Measurements from ENCODE around the gene OTOG.

Gene OTOG

DNA sequence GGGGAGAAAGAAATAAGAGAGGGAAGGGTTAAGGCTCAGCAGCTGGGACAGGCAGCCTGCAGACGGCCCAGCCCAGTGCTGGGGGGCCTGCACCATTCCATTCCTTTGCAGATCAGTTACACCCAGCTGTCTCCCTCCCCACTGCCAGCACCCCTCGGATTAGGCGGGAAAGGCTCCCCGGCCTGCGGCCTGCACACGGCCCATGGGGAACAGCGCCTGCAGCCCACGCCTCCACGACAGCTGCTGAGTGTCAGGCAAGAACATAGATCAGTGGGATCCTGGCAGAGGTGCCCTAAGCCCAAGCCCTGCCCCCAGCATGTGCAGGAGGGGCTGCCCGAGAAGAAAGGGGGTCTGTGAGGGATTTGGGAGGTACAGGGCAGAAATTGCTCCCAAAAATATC, 106.6 kb downstream of the OTOG start:
- no peak for DNase-seq

DNA sequence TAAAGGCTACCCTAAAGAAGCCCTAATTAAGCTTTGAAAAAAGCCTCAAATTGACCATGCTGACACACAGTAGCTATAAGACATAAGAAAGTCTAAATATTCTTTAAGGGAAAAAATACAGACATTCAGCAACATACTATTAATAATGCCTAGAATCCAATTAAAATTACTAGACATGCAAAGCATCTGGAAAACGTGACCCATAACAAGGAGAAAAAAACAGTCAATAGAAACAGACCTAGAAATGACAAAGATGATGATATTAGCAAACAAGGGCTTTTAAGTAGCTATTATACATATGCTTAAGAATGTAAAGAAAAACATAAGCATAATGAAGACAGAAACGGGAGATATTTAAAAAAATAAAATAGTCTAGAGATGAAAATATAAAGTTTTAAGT, 108.6 kb downstream of the OTOG start:
- DNase-seq = no peak

DNA sequence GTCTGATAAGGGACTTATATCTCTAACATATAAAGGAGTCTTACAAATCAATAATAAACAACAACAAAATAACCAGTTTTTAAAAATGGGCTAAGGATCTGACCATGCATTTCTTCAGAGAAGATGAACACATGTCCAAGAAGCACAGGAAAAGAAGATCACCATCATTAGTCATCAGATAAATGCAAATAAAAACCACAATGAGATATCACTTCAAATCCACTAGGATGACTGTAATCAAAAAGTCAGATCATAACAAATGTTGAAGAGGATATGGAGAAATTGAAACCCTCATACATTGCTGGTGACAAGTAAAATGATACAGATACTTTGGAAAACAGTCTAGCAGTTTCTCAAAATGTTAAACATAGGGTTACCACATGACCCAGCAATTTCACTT, 111.2 kb downstream of the OTOG start:
- DNase-seq = no peak

DNA sequence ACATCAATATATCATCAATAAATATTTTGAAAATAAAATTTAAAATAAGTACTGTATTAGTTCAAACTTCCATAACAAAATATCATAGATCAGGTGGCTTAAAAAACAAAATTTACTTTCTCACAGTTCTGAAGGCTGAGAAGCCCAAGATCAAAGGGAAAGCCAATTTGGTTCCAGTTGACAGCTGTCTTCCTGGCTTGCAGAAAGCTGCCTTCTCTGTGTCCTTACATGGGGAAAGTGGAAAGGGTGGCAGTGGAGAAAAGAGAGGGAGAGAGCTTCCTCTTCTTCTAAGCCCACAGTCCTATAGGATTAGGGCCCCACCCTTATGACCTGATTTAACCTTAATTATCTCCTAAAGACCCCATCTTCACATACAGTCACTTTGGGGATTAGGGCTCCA, 121.1 kb downstream of the OTOG start:
- DNase-seq = no peak

DNA sequence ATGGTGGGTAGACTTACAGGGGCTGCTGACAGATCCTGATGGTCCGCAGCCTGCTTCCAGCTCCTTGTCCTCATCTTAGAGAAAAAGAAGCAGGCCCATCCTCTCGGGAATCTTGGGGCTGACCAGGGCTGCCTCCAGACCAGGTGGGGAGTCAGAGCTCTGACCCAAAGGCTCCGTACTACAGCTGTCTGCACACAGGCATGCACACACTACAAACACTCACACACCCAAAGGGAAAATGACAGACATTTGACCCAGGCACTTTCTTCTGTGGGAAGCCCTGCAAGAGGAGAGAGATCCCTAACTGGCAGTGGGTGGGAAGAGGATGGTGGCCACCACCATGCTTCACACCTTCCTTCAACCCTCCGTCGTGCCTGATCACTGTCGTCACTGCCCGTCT, 125.4 kb downstream of the OTOG start:
- DNase-seq = no peak

DNA sequence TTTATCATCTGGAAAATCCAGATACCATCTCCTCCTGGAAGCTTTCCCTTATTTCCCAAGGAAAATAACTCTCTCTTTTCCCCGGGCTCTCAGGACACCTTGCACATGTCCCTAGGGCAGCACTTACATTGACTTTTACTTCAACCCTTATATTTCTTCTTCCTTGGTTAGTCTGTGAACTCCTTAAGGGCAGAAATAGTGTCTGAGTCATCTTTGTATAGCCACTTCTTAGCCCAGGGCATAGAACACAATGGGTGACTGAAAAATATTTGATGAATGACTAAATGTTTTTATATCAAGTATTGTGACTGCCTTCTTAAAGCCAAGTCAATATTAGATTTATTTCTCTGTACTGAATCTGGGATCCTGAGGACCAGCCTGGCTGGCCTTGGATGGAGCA, 126.9 kb downstream of the OTOG start:
- DNase-seq = no peak

DNA sequence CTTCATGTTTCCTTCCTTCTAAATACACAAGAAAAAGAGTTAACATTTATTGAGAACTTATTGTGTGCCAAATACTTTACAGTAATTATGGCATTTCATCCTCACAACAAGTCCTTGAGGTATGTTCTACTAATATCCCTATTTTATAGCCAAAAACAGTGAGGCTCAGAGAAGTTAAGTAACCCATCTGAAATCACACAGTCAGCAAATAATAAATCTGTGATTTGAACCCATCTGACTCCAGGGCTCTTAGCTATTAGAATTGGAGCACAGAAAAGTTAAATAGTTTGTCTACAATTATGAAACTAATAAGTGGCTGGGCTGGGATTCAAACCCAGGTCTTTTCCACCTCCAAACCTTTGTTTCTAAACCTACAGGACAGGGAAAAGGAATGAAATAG, 135.8 kb downstream of the OTOG start:
- DNase-seq = no peak

DNA sequence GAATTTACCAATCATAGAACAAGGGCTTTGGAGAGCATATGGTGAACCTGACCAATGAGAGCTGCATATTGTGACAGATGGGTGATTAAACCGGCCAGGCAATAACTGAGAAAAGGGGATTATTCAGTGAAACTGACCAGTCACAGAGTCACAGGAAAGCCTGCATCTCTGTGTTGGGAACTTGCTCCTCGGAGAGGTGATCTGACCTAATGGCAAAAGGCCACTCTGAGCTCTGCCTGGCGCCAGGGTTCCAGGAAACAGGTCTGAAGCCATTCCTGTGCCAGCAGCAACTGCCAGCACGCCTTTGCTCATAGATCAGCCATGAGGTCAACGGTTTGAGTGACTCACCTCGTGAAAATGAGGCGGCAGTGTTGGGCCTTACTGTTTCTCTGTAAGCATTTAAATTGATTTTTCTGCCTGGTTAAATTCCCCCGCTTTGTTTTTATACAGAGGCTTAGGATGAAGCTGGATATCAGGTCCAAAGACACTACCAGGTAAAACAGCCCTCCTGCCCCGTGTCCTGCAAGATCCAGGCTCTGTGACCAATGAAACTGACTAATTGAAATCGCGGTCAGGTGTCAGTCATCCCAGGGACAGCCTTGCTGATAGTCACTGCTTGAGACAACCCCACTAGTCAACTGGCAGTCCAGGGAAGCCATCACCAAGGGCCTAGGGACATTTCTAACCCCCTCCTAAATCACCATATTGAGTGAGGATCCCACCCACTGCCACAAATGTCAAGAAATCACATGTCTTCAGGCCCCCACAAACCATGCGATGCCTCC, 136.5 kb downstream of the OTOG start:
- DNase-seq = no peak

DNA sequence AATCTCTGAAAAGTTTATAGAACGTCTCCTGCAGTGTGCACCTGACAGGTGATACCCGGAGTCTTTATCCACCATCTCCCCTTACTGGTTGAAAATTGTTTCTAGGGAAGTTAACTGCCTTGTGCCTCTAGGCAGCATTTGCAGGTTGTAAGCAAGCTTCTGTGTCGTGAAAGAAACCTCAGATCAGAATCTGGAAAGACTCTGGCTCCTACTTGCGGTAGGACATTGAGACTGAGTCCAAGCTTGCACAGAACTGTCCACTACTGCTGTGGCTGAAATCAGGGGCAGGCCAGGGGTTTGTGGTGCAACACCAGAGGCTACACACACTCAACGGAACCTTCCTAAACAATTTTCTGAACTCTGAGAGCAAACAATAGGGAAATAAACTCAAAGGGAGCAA, 137.5 kb downstream of the OTOG start:
- no peak for DNase-seq

DNA sequence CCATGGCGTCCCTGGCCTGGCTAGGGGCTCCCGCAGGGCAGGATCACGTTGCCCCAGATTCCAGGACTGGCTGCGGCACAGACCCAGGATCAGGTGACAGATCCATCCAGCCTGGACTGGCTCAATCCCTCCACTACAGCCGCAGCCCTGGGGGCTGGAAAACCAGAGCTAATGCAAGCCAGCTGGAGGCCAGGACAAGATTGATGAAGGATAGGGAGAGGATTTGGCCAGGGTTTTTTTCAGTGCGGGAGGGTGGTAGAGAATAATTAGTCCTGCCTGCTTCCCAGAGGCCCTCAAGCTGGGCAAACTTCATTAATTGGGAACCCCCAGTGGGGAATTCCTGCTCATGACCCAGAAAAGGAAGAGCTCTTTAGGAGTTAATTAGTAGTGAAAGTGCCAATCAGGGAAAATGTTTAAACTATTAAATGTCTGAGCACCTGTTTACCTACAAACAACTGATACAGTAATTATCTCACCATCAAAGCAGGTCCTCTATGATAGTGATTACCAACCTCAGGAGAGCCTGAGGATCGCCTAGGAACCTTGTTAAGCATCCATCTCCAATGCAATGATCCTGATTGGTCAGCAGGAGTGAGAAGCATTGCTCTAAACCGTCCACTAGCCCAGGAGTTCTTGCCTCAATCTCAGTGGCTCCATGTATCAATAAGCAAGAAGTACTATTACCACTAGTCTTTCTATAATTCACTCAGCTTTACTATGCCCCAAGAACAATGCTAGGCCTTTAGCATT, 139.3 kb downstream of the OTOG start:
- DNase-seq = no peak

DNA sequence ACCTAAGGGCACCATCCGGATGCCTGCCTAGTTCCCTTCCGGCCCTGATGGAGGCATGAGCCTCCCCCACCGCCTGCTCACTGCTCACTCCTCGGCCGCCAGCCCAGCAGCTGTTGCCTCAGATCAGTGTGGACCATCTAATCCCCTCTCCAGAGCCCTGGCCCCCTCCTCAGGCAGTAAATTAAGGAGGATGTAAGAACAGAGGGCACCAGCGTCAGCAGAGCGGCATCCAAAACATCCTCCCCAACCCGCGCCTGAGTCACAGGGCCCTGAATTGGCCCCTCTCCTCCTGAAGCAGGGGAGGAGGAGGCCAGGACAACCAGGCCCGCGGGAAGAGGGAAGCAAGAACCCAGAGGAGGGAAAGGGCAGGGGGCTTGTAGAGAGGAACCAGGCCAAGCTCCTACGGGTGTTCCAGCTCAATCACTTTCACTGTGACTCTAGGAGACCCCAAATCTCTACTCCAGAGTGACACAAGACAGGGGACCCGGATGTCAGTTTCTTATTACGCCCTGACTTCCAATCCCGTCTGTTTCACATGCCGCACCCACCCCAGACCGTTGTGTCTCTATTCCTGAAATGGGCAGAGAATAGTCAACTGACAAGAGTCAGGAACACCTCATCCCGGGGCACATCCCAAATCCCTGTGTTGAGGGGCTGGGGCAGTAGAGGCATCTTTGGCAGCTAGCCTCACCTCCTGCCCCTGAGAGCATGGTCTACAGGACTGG, 141.0 kb downstream of the OTOG start:
- DNase-seq = no peak

DNA sequence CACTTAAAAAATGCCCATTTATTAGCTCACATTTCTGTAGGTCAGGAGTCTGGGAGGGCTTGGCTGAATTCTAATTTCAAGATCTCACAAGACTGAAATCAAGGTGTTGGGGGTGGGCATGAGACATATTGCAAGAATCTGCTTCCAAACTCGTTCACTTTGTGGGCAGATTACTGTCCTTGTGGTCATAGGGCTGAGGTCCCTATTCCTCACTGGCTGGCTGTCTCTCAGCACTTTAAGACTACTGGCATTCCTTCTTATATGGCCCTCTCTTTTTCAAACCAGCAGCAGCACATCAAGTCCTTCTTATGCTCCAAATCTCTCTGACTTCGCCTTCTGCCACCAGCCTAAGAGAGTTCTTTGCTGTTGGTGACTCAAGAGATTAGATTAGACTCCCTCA, 144.5 kb downstream of the OTOG start:
- no peak for DNase-seq

DNA sequence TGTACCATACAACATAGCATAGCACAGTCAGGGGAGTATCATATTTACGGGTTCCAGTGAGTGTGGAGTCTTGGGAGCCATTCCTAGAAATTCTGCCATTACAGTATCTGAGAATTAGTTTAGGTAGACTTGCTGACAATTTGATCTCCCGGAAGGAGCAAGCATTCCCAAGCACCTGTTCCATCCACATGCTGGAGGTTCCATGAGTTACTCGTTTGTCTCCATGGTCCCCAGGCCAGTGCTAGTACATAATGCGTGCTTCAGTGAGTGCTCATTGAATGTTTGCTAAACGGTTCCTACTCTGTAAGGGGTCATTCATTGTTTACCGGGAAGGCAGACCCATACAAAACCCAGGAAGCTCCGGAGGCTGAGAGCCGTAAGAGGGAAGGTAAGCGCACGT, 144.9 kb downstream of the OTOG start:
- no peak for DNase-seq

DNA sequence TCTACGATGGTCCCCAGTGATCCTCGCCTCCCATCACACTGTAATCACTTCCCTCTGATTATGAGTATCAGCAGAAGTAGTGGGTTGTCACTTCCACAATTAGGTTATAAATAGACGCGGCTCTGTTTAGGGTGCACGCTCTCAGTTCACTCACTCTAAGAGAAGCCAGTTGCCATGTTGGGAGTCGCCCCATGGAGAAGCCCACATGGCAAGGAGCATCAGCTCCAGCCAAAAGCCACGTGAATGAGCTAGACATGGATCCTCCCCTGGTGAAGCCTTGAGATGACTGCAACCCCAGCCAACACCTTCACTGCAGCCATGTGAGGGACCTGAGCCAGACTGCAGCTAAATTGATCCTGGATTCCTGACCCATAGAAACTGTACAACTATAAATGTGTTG, 145.9 kb downstream of the OTOG start:
- DNase-seq = no peak

DNA sequence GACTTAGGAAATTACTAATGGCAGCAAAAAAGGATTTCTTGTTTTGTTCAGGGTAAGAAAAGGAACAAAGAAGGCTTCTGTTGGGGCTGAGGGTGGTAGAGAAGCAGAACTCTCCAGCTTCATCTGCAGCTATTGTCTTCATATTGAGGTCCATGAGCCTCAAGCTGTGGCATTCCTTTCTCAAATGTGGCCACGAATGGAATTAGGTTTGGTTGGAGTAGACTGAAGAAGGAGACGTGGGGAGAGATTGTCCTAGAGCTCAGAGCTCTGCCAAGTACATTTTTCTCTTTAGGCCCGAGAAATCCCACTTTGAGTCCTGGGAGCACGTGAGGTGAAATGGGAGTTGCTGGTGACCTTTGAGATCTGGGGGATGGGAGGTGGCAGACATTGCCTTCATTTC, 146.5 kb downstream of the OTOG start:
- DNase-seq = no peak

DNA sequence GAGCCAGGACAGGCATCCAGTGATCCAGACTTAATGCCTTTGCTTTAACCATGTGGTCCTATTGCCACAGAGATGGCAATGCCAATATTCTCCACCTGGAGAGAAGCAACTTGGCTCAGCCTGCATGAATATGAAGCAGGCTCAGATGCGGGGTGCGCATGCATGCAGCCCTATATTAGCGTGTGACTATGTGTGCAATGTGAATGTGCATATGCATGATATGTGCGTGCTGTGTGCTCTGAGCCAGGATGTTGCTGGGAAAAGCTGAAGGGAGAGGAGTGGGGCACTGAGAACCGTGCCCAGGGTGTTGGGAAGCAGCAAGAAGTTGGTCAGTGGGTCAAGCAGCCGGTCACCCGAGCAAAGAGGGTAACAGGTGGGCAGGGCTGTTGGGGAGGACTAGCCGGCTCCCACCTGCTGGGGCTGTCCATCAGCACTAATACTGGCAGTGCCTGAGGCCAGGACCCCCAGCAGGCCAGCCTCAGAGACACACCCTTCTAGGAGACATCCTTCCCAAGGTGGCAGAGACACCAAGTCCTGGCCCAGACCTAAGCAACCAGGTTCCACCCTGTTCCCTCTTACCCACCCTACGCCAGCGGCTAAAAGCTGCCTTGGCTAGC, 147.5 kb downstream of the OTOG start:
- DNase-seq = no peak

DNA sequence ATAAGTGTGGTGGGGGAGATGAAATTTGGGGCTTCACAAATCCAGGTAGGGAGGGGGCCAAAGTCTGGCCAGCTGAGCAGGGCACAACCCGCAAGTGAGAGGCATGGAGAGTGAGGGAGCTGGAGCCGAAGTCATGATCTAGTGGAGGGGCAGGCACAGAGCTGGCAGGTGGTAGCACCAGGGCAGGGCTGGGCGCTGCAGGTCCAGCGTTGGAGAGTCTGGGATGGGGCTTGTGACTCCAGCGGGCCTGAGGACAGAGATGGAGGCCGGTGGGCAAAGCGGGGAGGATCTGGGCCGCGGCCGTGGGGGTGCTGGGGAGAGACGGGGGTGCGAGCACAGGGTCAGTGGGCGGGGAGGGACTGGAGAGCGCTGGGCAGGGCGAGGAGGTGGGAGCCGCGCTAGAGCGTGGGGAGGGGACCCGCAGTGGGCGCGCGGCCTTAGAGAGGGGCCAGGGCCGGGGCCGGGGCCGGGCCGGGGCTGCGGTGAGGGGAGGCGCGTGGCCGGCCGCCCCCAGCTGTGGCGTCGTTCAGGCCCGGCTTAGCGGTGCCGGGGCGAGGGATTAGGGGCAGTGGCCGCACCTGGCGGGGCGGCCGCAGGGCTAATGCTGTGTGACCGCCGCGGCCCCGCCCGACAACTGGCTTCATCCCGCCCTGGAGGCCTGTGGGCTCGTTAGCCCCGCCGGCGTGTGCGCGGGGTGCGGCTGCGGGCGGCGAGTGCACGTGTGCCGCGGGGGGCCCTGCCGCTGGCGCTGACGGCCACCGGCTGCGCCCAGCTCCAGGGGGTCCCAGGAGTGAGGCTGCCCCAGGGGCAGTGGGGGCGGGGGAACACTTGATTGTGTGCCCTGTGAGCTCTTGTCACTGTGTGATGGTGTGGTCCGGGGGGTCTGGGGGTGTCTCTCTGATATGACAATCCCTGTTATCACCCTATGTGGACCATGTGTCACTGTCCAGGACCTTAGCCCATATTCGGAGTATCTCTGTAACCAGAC, 148.7 kb downstream of the OTOG start:
- DNase-seq = no peak

DNA sequence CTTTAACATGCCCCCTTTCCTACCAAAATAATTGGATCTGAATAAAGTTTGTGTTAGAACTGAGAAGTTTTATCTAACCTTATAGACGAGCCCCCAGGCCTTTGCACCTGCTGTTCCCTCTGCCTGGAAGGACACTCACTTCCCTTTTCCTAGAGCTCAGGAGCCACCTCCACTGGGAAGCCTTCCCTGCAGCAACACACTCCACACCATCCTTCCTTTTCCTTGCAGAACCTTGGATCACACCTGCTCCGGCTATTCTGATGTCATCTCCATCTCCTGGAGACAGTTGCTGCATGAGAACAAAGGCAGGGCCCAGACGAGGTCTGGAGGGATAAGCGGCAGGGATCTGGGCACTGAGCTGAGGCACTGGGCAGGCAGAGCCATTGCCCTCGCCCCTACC, 149.7 kb downstream of the OTOG start:
- no peak for DNase-seq
